ENCODE results near the gene RNU1-2. TPM values are rescaled to one million over a fixed set of nuclear protein-coding genes. Genes with fewer than 3 reads are reported as not detected.
A peak's percentile ranks its signal among the peaks of the same experiment; 100 is the strongest.
"Not testable (repeated sequence)": the region's sequence is repeated elsewhere in the genome, so short reads cannot be mapped to it uniquely, and the experiment has no call there.

The RNU1-2 gene
- total RNA-seq, 2 donors from 2014 or later: 1,202 to 2,371 TPM

DNA sequence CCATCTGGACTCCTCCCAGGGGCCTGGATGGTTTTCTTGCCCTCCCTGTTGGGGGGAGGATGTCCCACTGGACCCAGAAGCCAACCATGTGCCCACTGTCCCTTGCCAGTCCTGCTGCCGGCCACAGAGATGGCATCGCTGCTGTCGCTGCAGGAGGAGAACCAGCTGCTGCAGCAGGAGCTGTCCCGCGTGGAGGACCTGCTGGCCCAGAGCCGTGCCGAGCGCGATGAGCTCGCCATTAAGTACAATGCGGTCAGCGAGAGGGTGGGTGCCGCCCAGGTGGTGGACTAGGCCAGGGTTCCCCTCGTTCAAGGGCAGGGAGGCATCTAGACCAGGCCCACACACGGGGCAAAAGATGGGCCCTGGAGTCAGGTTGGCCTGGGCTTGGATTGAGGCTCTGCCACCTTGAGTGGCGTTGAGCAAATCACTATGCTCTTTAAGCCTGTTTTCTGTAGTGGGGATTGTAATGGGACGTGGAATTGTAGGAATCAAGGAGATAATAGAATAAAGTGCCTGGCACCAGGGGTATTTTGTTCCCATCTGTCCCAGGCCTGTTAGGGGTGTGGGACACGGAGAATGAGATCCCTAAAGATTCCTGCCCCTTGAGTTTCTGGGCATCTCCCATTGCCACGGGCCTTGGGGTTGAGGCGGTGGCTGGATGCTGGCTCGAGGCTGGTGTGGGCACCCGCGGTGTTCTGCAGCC lies 28.6 kb downstream of the RNU1-2 start:
- Mint-ChIP-seq H3K4me1 (peaks cover 26% of the 10 kb centered on the region), H3K9me3 (no peaks in the 10 kb centered on the region), H3K36me3 (ENCODE audit: low read depth) (no peaks in the 10 kb centered on the region), H3K27me3 (no peaks in the 10 kb centered on the region), H3K4me3 (no peak overlapping the region), H3K27ac (peak overlapping the region; percentile 49)
- no peak for ATAC-seq (replicated peaks)

DNA sequence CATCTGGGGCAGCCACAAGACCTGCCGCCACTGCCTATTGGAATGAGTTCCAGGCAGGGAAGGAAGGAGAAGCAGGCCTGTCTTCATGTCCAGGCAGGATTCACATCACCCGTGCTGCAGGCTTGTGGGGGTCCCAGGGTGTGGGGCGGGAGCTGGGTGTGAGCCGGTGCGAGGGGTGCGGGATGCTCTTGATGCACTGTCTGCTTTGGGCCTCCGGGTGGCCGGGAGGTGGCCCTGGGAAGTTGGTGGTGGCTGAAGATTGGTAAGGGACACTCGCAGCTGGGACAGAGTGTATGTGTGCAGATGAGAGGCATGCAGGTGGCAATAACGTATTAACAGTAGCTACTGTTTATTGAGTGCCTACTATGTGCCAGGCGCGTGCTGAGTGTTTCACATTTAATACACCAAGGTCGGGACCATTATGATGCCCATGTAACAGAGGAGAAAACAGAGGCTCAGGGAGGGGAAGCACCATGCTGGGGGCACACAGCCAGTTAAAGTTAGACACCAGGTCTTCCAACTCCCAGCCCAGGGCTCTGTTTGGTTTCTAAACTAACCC lies 29.2 kb downstream of the RNU1-2 start:
- Mint-ChIP-seq H3K27ac (peak overlapping the region; percentile 49), H3K4me1 (peaks cover 26% of the 10 kb centered on the region), H3K9me3 (no peaks in the 10 kb centered on the region), H3K4me3 (no peak overlapping the region), H3K27me3 (no peaks in the 10 kb centered on the region), H3K36me3 (ENCODE audit: low read depth) (no peaks in the 10 kb centered on the region)
- ATAC-seq (replicated peaks): no peak

DNA sequence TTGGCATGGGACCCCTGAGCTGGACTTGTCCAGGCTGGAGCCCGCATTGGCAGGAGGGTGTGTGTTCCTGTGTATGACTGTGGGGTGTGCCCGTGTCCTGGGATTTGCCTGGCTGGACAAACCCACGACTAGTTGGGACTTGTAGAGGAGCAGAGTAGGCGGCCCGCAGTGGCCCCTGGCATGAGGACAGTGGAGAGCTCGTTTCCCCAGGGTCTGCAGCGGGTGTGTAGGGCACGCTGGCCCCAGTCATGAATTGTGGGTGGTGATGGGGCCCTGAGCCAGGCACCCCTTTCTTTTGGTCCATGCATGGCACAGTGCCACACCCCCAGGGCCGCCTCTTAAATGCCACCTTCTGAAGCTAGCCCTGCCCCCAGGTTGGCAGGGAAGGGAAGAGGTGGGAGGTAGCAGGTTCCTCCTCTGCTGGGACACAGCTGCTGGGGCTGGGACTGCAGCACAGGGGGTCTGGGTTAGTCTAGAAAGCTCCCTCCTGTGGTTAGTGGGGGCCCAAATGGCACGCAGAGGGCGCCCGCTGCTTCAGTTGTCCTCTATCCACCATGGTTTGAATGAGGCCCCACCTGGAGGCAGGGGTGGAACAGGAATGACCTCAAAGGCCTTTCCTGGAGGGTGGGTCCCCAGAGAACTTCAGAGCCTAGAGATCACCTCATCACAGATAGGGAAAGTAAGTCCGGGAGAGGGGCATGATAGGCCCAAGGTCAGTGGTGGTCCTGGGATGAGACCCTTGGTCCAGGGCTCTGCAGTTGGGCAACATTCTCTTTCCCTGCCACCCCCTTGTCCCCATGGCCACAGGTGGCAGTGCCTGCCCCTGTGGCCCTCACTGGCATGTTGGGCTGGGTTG lies 30.1 kb downstream of the RNU1-2 start:
- Mint-ChIP-seq H3K27ac (peak overlapping the region; percentile 49), H3K9me3 (no peaks in the 10 kb centered on the region), H3K36me3 (ENCODE audit: low read depth) (peaks cover 3% of the 10 kb centered on the region), H3K27me3 (no peaks in the 10 kb centered on the region), H3K4me1 (peaks cover 26% of the 10 kb centered on the region), H3K4me3 (no peak overlapping the region)
- no peak for ATAC-seq (replicated peaks)

DNA sequence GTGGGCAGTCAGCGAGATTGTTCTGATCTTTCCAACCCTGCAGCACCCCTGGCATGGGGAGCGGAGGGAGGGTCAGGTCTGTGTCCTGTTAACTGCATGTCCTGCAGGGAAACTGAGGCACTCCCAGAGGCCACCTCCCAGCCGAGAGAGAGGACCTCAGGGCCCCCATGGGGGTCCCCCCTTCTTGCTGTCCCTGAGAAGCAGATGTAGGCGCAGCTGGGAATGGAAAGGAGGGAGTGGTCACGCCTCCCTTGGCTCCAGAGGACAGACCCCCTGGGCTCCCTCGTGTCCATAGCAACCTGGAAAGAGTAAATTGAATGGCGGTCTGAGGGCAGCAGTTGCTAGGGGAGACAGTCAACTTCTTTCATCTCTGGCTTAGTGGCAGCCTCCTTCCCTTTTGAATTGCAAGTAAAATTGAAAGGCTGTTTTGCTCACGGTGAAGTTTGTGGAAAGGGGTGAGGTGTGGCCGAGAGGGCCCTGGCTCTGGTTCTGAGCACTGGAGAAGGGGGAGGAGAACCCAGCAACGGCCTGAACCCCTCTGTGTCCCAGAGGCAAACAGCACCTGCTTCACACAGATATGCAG lies 30.8 kb downstream of the RNU1-2 start:
- H3K4me1 Mint-ChIP-seq: peaks cover 21% of the 10 kb centered on the region
- H3K36me3 Mint-ChIP-seq (ENCODE audit: low read depth): peaks cover 11% of the 10 kb centered on the region
- no peak overlapping the region for H3K4me3 Mint-ChIP-seq
- ATAC-seq (replicated peaks): no peak
- no peaks in the 10 kb centered on the region for H3K9me3 Mint-ChIP-seq
- no peaks in the 10 kb centered on the region for H3K27me3 Mint-ChIP-seq
- no peak overlapping the region for H3K27ac Mint-ChIP-seq

DNA sequence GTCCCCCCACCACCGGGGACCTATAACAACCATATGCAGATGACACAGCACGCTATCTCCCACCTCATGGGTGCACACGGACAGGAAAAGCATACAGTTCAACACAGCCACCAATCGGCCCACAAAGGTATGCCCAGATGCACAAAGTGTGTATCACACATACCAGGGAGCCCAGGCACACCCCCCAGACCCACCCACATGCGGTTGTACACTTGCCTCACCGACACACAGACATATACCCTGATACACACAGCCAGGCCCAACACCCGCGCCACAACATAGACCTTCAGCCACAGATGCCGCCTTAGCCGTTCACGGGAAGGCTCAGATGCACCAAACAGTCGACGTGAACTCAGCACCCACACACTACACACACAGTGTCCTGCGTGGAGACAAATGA lies 31.5 kb downstream of the RNU1-2 start:
- ATAC-seq (replicated peaks): no peak
- no peaks in the 10 kb centered on the region for H3K27me3 Mint-ChIP-seq
- H3K9me3 Mint-ChIP-seq: no peaks in the 10 kb centered on the region
- no peak overlapping the region for H3K4me3 Mint-ChIP-seq
- no peak overlapping the region for H3K27ac Mint-ChIP-seq
- H3K36me3 Mint-ChIP-seq (ENCODE audit: low read depth): peaks cover 16% of the 10 kb centered on the region
- peaks cover 16% of the 10 kb centered on the region for H3K4me1 Mint-ChIP-seq

DNA sequence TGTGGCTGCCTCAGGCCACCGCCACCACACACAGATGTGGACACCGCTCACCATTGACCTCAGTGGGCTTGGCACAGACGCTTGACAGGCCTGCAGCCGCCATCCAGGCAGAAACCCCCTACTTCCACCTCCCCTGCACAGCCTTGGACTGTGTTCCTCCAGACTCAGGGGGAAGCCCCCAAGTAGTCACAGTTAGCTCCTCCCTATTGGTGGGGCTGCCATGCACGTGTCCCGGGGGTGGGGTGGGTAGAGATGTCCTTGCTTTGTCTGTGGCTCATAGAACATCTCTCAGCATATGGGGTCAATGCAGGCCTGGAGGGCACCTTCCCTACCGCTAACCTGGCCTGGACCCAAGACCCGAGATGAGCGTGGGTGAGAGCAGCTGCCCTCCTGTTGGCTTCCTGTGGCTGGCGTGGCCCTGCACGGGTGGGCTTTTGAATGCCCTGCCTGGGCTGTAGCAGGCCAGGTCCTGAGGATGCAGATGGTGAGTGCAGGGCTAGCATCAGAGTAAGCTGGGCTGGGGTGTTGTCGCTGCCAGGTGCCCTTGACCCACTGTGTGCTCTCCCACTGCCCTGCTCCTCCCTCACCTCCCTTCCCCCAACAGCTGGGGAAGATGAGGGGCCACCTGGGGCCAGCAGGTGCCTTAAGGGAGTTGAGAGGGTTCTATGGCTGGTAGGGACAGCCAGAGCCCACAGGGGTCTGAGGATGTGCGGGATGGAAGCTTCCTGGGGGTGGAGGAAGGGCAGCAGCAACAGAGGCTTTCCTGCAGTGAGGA lies 32.1 kb downstream of the RNU1-2 start:
- Mint-ChIP-seq H3K27me3 (no peaks in the 10 kb centered on the region), H3K9me3 (no peaks in the 10 kb centered on the region), H3K36me3 (ENCODE audit: low read depth) (peaks cover 23% of the 10 kb centered on the region), H3K4me3 (no peak overlapping the region), H3K4me1 (peaks cover 16% of the 10 kb centered on the region), H3K27ac (no peak overlapping the region)
- ATAC-seq (replicated peaks): no peak

DNA sequence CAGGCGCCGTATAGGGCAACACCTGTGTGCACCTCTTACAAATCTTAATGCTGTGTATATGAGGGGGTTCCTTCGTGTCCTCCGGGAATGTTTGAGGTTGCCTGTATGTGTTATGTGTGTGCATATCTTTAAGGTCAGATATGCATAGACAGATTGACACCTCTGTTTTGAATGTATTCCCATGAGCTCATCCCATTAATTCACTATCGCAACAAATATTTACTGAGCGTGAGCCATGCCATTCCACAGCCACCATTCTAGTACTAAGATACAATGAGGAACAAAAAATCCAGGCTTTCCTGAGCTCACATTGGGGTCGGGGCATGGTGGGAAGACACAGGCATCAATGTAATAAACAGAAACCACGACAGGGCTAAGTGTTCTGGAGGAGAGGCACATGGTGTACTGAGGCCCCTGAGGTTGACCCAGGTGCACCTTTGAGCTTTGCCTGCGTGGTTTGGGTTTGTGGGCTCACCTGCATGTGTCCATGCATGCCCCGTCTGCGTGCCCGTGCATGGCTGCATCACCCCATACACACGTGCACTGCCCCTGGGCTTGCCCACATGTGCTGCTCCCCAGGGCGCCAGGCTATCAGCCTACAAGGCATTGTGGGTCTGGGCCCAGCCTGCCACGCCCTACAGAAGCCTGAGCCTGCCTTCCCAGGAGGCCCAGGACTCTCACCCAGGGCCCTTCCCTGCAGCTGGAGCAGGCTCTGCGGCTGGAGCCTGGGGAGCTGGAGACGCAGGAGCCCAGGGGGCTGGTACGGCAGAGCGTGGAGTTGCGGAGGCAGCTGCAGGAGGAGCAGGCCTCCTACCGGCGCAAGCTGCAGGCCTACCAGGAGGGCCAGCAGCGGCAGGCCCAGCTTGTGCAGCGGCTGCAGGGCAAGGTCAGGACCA lies 33.6 kb downstream of the RNU1-2 start:
- H3K9me3 Mint-ChIP-seq, H3K27ac Mint-ChIP-seq, H3K27me3 Mint-ChIP-seq, H3K4me3 Mint-ChIP-seq: not testable (repeated sequence)
- Mint-ChIP-seq H3K36me3 (ENCODE audit: low read depth) (peaks cover 35% of the 10 kb centered on the region), H3K4me1 (peaks cover 16% of the 10 kb centered on the region)
- ATAC-seq (replicated peaks): peak; percentile 7

DNA sequence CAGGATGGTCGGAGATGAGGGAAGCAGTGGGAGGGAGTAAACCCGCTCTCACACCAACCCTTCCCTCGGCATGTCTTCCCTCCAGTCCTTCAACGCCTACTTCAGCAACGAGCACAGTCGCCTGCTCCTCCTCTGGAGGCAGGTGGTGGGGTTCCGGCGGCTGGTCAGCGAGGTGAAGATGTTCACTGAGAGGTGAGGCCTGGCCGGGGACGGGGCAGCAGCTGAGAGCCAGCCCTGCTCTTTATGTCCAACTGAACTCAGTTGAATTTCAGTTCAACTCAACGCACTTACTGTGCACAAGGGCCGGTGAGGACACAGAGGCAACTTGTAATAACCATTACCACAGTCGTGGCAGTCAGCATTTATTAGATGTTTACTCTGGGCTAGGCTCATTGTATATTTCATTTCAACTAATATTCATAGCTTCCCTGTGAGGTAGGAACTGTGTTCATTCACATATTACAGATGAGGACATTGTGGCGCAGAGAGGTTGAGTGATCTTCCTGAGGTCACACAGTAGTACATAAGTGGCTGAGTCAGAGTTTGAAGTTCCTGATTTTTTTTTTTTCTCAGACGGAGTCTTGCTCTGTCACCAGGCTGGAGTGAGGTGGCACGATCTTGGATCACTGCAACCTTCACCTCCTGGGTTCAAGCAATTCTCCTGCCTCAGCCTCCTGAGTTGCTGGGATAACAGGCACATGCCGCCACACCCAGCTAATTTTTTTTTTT lies 35.6 kb downstream of the RNU1-2 start:
- Mint-ChIP-seq H3K4me1 (peaks cover 16% of the 10 kb centered on the region), H3K36me3 (ENCODE audit: low read depth) (peaks cover 50% of the 10 kb centered on the region)
- H3K27me3 Mint-ChIP-seq; ATAC-seq (replicated peaks); H3K4me3 Mint-ChIP-seq; H3K27ac Mint-ChIP-seq; H3K9me3 Mint-ChIP-seq: not testable (repeated sequence)

DNA sequence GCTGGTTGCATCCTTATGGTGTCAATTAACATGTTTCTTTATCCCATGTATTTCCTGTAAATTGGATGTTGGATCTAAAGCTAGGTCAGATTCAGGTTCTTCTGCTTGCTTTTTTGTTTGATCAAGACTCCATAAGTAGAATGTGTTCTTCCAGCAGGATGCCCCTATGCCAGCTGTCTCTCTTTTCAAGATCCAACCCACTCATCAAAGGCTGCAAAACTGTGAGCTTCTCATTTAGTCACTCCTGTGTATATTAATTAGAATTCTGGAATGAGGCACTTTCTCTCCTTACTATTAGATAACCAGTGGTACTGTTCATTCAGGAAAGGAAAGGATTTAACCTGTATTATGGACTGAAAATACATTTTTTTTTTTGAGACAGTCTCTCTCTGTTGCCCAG lies 38.2 kb downstream of the RNU1-2 start:
- not testable (repeated sequence) for H3K27me3 Mint-ChIP-seq, H3K9me3 Mint-ChIP-seq

DNA sequence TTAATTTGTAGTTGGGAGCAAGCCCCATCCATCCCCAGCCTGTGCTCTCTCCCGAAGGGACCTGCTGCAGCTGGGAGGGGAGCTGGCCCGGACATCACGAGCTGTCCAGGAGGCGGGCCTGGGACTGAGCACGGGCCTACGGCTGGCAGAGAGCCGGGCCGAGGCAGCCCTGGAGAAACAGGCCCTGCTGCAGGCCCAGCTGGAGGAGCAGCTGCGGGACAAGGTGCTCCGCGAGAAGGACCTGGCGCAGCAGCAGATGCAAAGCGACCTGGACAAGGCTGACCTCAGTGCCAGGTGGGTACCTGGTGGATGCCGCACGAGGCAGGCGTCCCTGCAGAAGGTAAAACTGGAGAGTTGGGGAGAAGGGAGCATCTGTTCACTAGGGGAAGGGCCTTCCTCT lies 40.8 kb downstream of the RNU1-2 start:
- not testable (repeated sequence) for H3K4me1 Mint-ChIP-seq; H3K4me3 Mint-ChIP-seq; H3K27me3 Mint-ChIP-seq; H3K27ac Mint-ChIP-seq; ATAC-seq (replicated peaks); H3K9me3 Mint-ChIP-seq
- H3K36me3 Mint-ChIP-seq (ENCODE audit: low read depth): peaks cover 56% of the 10 kb centered on the region

More for the DNA sequence above, 38.2 kb downstream of the RNU1-2 start:
- H3K4me1 Mint-ChIP-seq; H3K4me3 Mint-ChIP-seq; ATAC-seq (replicated peaks); H3K27ac Mint-ChIP-seq: not testable (repeated sequence)
- peaks cover 56% of the 10 kb centered on the region for H3K36me3 Mint-ChIP-seq (ENCODE audit: low read depth)

DNA sequence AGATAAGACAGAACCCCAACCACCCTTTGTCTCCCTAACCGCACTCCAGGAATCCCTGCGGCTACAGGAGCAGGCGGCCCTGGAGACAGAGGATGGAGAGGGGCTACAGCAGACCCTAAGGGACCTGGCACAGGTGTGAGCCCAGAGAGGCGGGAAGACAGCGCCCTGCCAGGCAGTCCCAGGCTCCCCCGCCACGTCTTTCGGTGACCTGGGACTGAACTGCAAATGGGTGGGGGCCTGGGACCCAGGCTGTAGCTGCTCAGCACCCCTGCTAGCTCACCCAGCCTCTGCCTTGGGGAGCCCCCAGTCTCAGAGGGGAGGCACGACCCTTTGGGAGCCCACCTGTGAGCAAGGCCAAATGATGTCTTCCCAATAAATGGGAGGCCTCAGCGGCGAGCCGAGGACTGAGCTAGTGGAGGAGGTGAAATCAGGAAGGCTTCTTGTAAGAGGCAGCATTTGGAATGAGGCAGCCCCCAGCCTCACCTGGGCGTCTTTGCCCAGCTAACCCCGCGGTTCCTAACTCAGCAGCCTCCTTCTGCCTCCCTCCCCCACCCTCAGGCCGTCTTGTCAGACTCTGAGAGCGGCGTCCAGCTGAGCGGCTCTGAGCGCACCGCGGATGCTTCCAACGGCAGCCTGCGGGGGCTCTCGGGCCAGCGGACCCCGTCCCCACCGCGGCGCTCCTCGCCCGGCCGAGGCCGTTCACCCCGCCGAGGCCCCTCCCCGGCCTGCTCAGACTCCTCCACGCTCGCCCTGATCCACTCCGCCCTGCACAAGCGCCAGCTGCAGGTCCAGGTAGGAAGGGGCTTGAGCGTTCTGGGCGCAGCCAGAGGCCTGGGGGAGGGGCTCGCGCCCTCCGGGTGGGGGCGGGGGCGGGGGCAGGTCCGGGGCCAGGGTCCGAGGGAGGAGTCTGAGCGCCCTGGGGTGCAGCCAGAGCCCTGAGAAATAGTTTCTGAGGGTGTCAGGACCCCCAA lies 42.9 kb downstream of the RNU1-2 start:
- peaks cover 54% of the 10 kb centered on the region for H3K36me3 Mint-ChIP-seq (ENCODE audit: low read depth)
- ATAC-seq (replicated peaks): no peak
- no peaks in the 10 kb centered on the region for H3K27me3 Mint-ChIP-seq
- H3K9me3 Mint-ChIP-seq: no peaks in the 10 kb centered on the region
- peak overlapping the region; percentile 28 for H3K27ac Mint-ChIP-seq
- no peaks in the 10 kb centered on the region for H3K4me1 Mint-ChIP-seq
- H3K4me3 Mint-ChIP-seq: no peak overlapping the region
